PC-3 (cell line): ENCODE results near the gene TMEM132D. TPM values are rescaled to one million over a fixed set of nuclear protein-coding genes. Genes with fewer than 3 reads are reported as not detected.

Experiments used
- ATAC-seq: fragments of 200-7000 bp; cut with Tn5 transposase; 2 replicates; pipeline ENCODE4 v1.9.1; 2020; ENCODE audit warnings: mild to moderate bottlenecking, moderate library complexity
- BruUV-seq: library from RNA; stranded (reverse); fragments of 400-500 nt; replicated peaks from 2 replicates; lab custom pipeline; 2021; lab: Mats Ljungman, UMichigan
- CTCF ChIA-PET: fragments of 300-600 bp; sonication (Branson Sonifier 250); formaldehyde crosslinking; loops from one replicate; lab custom pipeline; 2022; ENCODE audit warnings: antibody characterized with exemption; lab: Charles Lee
- POLR2A ChIA-PET: fragments of 300-600 bp; sonication (Branson Sonifier 250); formaldehyde crosslinking; loops from one replicate; lab custom pipeline; 2022; ENCODE audit warnings: antibody characterized with exemption; ENCODE audit not compliant: unreplicated experiment; lab: Charles Lee
- DNase-seq: peaks from one replicate; pipeline ENCODE4 v3.0.0-alpha.2; 2015
- H2AFZ ChIP-seq: fragments of 300-600 bp; sonication (generic); 2 replicates; pipeline ENCODE4 v1.6.0; 2016; ENCODE audit warnings: antibody characterized with exemption, low read length
- H3F3A ChIP-seq: fragments of 300-600 bp; sonication (generic); one replicate; pipeline ENCODE4 v1.6.0; 2017; ENCODE audit warnings: antibody characterized with exemption, low read length, control low read depth, mild to moderate bottlenecking; ENCODE audit not compliant: unreplicated experiment
- H3K27ac ChIP-seq: fragments of 300-600 bp; sonication (generic); 2 replicates; pipeline ENCODE4 v1.5.1; 2016; ENCODE audit warnings: mild to moderate bottlenecking, low read length
- H3K27me3 ChIP-seq: fragments of 300-600 bp; sonication (generic); 2 replicates; pipeline ENCODE4 v1.6.1; 2016; ENCODE audit warnings: low read length, mixed read lengths
- H3K36me3 ChIP-seq: fragments of 300-600 bp; sonication (generic); 2 replicates; pipeline ENCODE4 v1.6.1; 2016; ENCODE audit warnings: low read depth, mixed run types, low read length, mixed read lengths
- H3K4me1 ChIP-seq: fragments of 300-600 bp; sonication (generic); 2 replicates; pipeline ENCODE4 v1.5.1; 2016; ENCODE audit warnings: low read length; ENCODE audit not compliant: insufficient read depth
- H3K4me2 ChIP-seq: fragments of 300-600 bp; sonication (generic); 2 replicates; pipeline ENCODE4 v1.6.0; 2016; ENCODE audit warnings: low read length
- H3K4me3 ChIP-seq: fragments of 300-600 bp; sonication (generic); 2 replicates; pipeline ENCODE4 v1.5.1; 2016; ENCODE audit warnings: mild to moderate bottlenecking, low read length, mixed read lengths
- H3K79me2 ChIP-seq: fragments of 300-600 bp; sonication (generic); 2 replicates; pipeline ENCODE4 v1.6.1; 2017; ENCODE audit warnings: low read length, mixed read lengths
- H3K9ac ChIP-seq: fragments of 300-600 bp; sonication (generic); 2 replicates; pipeline ENCODE4 v1.6.0; 2016; ENCODE audit warnings: mild to moderate bottlenecking, low read length
- H3K9me2 ChIP-seq: fragments of 300-600 bp; sonication (generic); replicated peaks from 2 replicates; pipeline ENCODE4 v1.6.1; 2016; ENCODE audit warnings: mixed run types, low read length, mixed read lengths
- H3K9me3 ChIP-seq: fragments of 300-600 bp; sonication (generic); 2 replicates; pipeline ENCODE4 v1.6.1; 2016; ENCODE audit warnings: low read length, mixed read lengths
- H4K20me1 ChIP-seq: fragments of 300-600 bp; sonication (generic); 2 replicates; pipeline ENCODE4 v1.6.1; 2016; ENCODE audit warnings: low read length, mixed read lengths
- CTCF ChIP-seq: fragments of 300-600 bp; sonication (generic); conservative IDR thresholded peaks from 2 replicates; pipeline ENCODE4 v1.5.1; 2017; ENCODE audit warnings: antibody characterized with exemption, low read depth, mild to moderate bottlenecking, low read length
- EZH2 ChIP-seq: fragments of 300-600 bp; sonication (generic); IDR thresholded peaks from one replicate; pipeline ENCODE4 v1.6.1; 2017; ENCODE audit warnings: antibody characterized with exemption, mild to moderate bottlenecking, low read length; ENCODE audit not compliant: unreplicated experiment
- EZH2phosphoT487 ChIP-seq: fragments of 300-600 bp; sonication (generic); IDR thresholded peaks from 2 replicates; pipeline ENCODE4 v1.6.1; 2018; ENCODE audit warnings: mild to moderate bottlenecking, antibody characterized with exemption, low read length, borderline replicate concordance
- intact Hi-C: fragments of 100-400 bp; cut with micrococcal nuclease; formaldehyde crosslinking; loops from 2 replicates; pipeline ENCODE4 v1.9.0; 2023
- total RNA-seq: library from RNA; depleted of rRNA; stranded (reverse); fragments of >200 nt; gene quantifications from 2 replicates; pipeline ENCODE4 v1.2.3, GENCODE V29; 2014

Gene TMEM132D
- total RNA-seq, 1 experiment from 2014 or later = not detected

GRCh38 chr12:129570796-129571400 is 332.9 kb downstream of the TMEM132D start:
- DNase-seq = no peak
- ChIA-PET CTCF (no interaction called here), POLR2A (no interaction called here)
- Histone ChIP-seq H4K20me1 (no peaks in the 10 kb centered on the region), H3K9me3 (peaks cover 4% of the 10 kb centered on the region; the same call in 1 of the 2 replicates), H3F3A (no peaks in the 10 kb centered on the region), H3K9me2 (no peaks in the 10 kb centered on the region), H3K9ac (no peak overlapping the region), H3K79me2 (no peaks in the 10 kb centered on the region), H3K27me3 (peaks cover 31% of the 10 kb centered on the region), H3K4me1 (no peaks in the 10 kb centered on the region), H3K36me3 (no peaks in the 10 kb centered on the region), H3K27ac (no peak overlapping the region), H2AFZ (no peak overlapping the region), H3K4me3 (no peak overlapping the region), H3K4me2 (no peak overlapping the region)
- no TSS peak for BruUV-seq
- intact Hi-C loops = no loop called here
- TF ChIP-seq EZH2phosphoT487 (no peak), EZH2 (no peak), CTCF (no peak)
- ATAC-seq = no peak

DNA sequence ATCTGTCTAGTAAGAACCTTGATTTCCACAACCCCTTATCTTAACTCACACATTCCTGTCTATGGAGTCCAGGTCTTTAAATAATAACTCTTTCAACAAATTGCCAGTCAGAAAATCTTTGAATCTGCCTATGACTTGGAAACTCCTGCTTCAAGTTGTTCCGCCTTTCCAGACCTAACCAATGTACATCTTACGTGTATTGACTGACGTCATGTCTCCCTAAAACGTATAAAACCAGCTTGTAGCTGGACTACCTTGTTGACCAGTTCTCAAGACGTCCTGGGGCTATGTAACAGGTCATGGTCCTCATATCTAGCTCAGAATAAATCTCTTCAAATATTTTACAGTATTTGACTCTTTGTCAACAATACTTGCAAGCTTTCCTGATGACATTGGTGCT is 337.0 kb downstream of the TMEM132D start:
- H3K27me3 ChIP-seq = no peaks in the 10 kb centered on the region
- BruUV-seq = no TSS peak
- no peaks in the 10 kb centered on the region for H3F3A ChIP-seq
- no peaks in the 10 kb centered on the region for H4K20me1 ChIP-seq
- TF ChIP-seq CTCF = no peak
- no peak for TF ChIP-seq EZH2phosphoT487
- TF ChIP-seq EZH2 = no peak
- H3K9ac ChIP-seq = no peak overlapping the region
- ATAC-seq (no peak), DNase-seq (no peak)
- no peak overlapping the region for H3K4me3 ChIP-seq
- H2AFZ ChIP-seq = no peak overlapping the region
- H3K79me2 ChIP-seq = no peaks in the 10 kb centered on the region
- peaks cover 4% of the 10 kb centered on the region; the same call in 1 of the 2 replicates for H3K9me3 ChIP-seq
- H3K4me1 ChIP-seq = no peaks in the 10 kb centered on the region
- H3K4me2 ChIP-seq = no peak overlapping the region
- no peak overlapping the region for H3K27ac ChIP-seq
- intact Hi-C loops = no loop called here
- POLR2A ChIA-PET = no interaction called here
- H3K36me3 ChIP-seq = no peaks in the 10 kb centered on the region
- CTCF ChIA-PET = no interaction called here
- H3K9me2 ChIP-seq = no peaks in the 10 kb centered on the region

GRCh38 chr12:129564768-129565167 is 339.1 kb downstream of the TMEM132D start:
- BruUV-seq = no TSS peak

More at GRCh38 chr12:129564768-129565167, 339.1 kb downstream of the TMEM132D start:
- no peaks in the 10 kb centered on the region for H3F3A ChIP-seq
- no peak overlapping the region for H2AFZ ChIP-seq
- H3K36me3 ChIP-seq = no peaks in the 10 kb centered on the region
- H3K4me1 ChIP-seq = no peaks in the 10 kb centered on the region
- DNase-seq = no peak
- intact Hi-C loops = no loop called here
- H3K9me2 ChIP-seq = no peaks in the 10 kb centered on the region
- no peaks in the 10 kb centered on the region for H3K27me3 ChIP-seq
- H3K4me3 ChIP-seq = no peak overlapping the region
- TF ChIP-seq EZH2 (no peak), CTCF (no peak), EZH2phosphoT487 (no peak)
- POLR2A ChIA-PET = no interaction called here
- no peak overlapping the region for H3K9ac ChIP-seq
- no peak overlapping the region for H3K27ac ChIP-seq
- CTCF ChIA-PET = no interaction called here
- no peaks in the 10 kb centered on the region for H3K79me2 ChIP-seq
- H4K20me1 ChIP-seq = no peaks in the 10 kb centered on the region
- ATAC-seq = no peak
- peaks cover 4% of the 10 kb centered on the region; the same call in 1 of the 2 replicates for H3K9me3 ChIP-seq
- H3K4me2 ChIP-seq = no peak overlapping the region
